Endothelial cell (in vitro differentiated cells): ENCODE measurements around the gene TLE3. TPM values are rescaled to one million over a fixed set of nuclear protein-coding genes. Genes with fewer than 3 reads are reported as not detected.

Experiments used
- DNase-seq: peaks from one replicate; pipeline ENCODE4 v3.0.0; 2021; ENCODE audit warnings: low spot score
- H3K27ac Mint-ChIP-seq: one replicate; pipeline ENCODE4 v1.8.0; 2021; ENCODE audit warnings: mixed read lengths, inconsistent platforms; ENCODE audit not compliant: unreplicated experiment
- H3K27me3 Mint-ChIP-seq: one replicate; pipeline ENCODE4 v1.8.0; 2021; ENCODE audit warnings: mild to moderate bottlenecking, moderate library complexity, mixed read lengths, inconsistent platforms; ENCODE audit not compliant: unreplicated experiment
- H3K36me3 Mint-ChIP-seq: one replicate; pipeline ENCODE4 v1.8.0; 2021; ENCODE audit warnings: mild to moderate bottlenecking, low read depth, mixed read lengths, inconsistent platforms; ENCODE audit not compliant: unreplicated experiment
- H3K4me1 Mint-ChIP-seq: one replicate; pipeline ENCODE4 v1.8.0; 2021; ENCODE audit warnings: mild to moderate bottlenecking, mixed read lengths, inconsistent platforms; ENCODE audit not compliant: unreplicated experiment
- H3K4me3 Mint-ChIP-seq: one replicate; pipeline ENCODE4 v1.8.0; 2021; ENCODE audit warnings: mild to moderate bottlenecking, mixed read lengths, inconsistent platforms; ENCODE audit not compliant: unreplicated experiment
- H3K9me3 Mint-ChIP-seq: one replicate; pipeline ENCODE4 v1.8.0; 2021; ENCODE audit warnings: mixed read lengths, inconsistent platforms; ENCODE audit not compliant: unreplicated experiment
- CTCF ChIP-seq: fragments of 200-600 bp; sonication (generic); IDR thresholded peaks from one replicate; pipeline ENCODE4 v1.5.0; 2021; ENCODE audit warnings: antibody characterized with exemption; ENCODE audit not compliant: unreplicated experiment
- total RNA-seq: library from RNA; stranded (reverse); fragmentation: NEBNext Ultra II Directional; extraction: Animal tissue kit (Norgen Biotek cat#: 25700); gene quantifications from one replicate; pipeline ENCODE4 v1.2.1, GENCODE V29; 2021; ENCODE audit not compliant: unreplicated experiment

The TLE3 gene
- total RNA-seq, 1 donor from 2014 or later: 80.8 TPM

GRCh38 chr15:70036585-70037291 lies 61.0 kb downstream of the TLE3 start:
- H3K36me3 Mint-ChIP-seq: no peaks in the 10 kb centered on the region
- H3K4me3 Mint-ChIP-seq: no peak overlapping the region
- no peaks in the 10 kb centered on the region for H3K27me3 Mint-ChIP-seq
- no peak for DNase-seq
- no peak overlapping the region for H3K27ac Mint-ChIP-seq
- TF ChIP-seq CTCF: no peak
- H3K4me1 Mint-ChIP-seq: no peaks in the 10 kb centered on the region
- no peaks in the 10 kb centered on the region for H3K9me3 Mint-ChIP-seq

- Mint-ChIP-seq H3K36me3 (no peaks in the 10 kb centered on the region), H3K4me3 (no peak overlapping the region), H3K27me3 (no peaks in the 10 kb centered on the region), H3K4me1 (no peaks in the 10 kb centered on the region), H3K9me3 (no peaks in the 10 kb centered on the region), H3K27ac (no peak overlapping the region)
- no peak for TF ChIP-seq CTCF
- no peak for DNase-seq
These were observed 62.0 kb downstream of the TLE3 start for GRCh38 chr15:70035719-70036077.

- no peak for DNase-seq
- TF ChIP-seq CTCF: no peak
- H3K4me3 Mint-ChIP-seq: no peak overlapping the region
- H3K4me1 Mint-ChIP-seq: no peaks in the 10 kb centered on the region
- no peaks in the 10 kb centered on the region for H3K36me3 Mint-ChIP-seq
- H3K27me3 Mint-ChIP-seq: no peaks in the 10 kb centered on the region
- no peaks in the 10 kb centered on the region for H3K9me3 Mint-ChIP-seq
- no peak overlapping the region for H3K27ac Mint-ChIP-seq
These were observed 62.5 kb downstream of the TLE3 start for GRCh38 chr15:70035051-70035718.

- Mint-ChIP-seq H3K27me3 (peaks cover 2% of the 10 kb centered on the region), H3K27ac (no peak overlapping the region), H3K4me1 (no peaks in the 10 kb centered on the region), H3K4me3 (no peak overlapping the region), H3K36me3 (no peaks in the 10 kb centered on the region), H3K9me3 (no peaks in the 10 kb centered on the region)
- TF ChIP-seq CTCF: no peak
- DNase-seq: no peak
These were observed 63.1 kb downstream of the TLE3 start for GRCh38 chr15:70034596-70034995.

GRCh38 chr15:70034141-70034540 lies 63.6 kb downstream of the TLE3 start:
- H3K9me3 Mint-ChIP-seq: no peaks in the 10 kb centered on the region

More at GRCh38 chr15:70034141-70034540, 63.6 kb downstream of the TLE3 start:
- no peaks in the 10 kb centered on the region for H3K36me3 Mint-ChIP-seq
- H3K4me1 Mint-ChIP-seq: no peaks in the 10 kb centered on the region
- H3K27me3 Mint-ChIP-seq: peaks cover 2% of the 10 kb centered on the region
- DNase-seq: no peak
- H3K4me3 Mint-ChIP-seq: no peak overlapping the region
- no peak overlapping the region for H3K27ac Mint-ChIP-seq
- no peak for TF ChIP-seq CTCF
